Progenitor cell of endocrine pancreas (in vitro differentiated cells): ENCODE data around the gene CTRB2. TPM values are rescaled to one million over a fixed set of nuclear protein-coding genes. Genes with fewer than 3 reads are reported as not detected.

ENCODE experiments used
- DNase-seq: peaks from one replicate; pipeline ENCODE4 v3.0.0; 2021; ENCODE audit warnings: low spot score; ENCODE audit not compliant: unreplicated experiment
- H3K27ac Mint-ChIP-seq: 2 replicates; pipeline ENCODE4 v1.8.0; 2021; ENCODE audit warnings: mild to moderate bottlenecking, moderate library complexity, mixed read lengths
- H3K27me3 Mint-ChIP-seq: 2 replicates; pipeline ENCODE4 v1.8.0; 2021; ENCODE audit warnings: mixed read lengths
- H3K36me3 Mint-ChIP-seq: 2 replicates; pipeline ENCODE4 v1.8.0; 2022; ENCODE audit warnings: mixed read lengths; ENCODE audit not compliant: insufficient read depth
- H3K4me1 Mint-ChIP-seq: 2 replicates; pipeline ENCODE4 v1.8.0; 2021; ENCODE audit warnings: low read depth, mixed read lengths
- H3K4me3 Mint-ChIP-seq: 2 replicates; pipeline ENCODE4 v1.8.0; 2021; ENCODE audit warnings: low read depth, mild to moderate bottlenecking, moderate library complexity, mixed read lengths
- H3K9me3 Mint-ChIP-seq: 2 replicates; pipeline ENCODE4 v1.8.0; 2021; ENCODE audit warnings: low read depth, mixed read lengths
- total RNA-seq: library from RNA; stranded (reverse); gene quantifications from 2 replicates; pipeline ENCODE4 v1.2.1, GENCODE V29; 2021
- TF ChIP-seq, protein P1 (sequence below): fragments of 200-600 bp; sonication (generic); IDR thresholded peaks from one replicate; pipeline ENCODE4 v1.5.0; 2021; ENCODE audit warnings: antibody characterized with exemption, mild to moderate bottlenecking; ENCODE audit not compliant: unreplicated experiment

Gene CTRB2
- total RNA-seq, 1 donor from 2014 or later: 1.1 TPM

DNA sequence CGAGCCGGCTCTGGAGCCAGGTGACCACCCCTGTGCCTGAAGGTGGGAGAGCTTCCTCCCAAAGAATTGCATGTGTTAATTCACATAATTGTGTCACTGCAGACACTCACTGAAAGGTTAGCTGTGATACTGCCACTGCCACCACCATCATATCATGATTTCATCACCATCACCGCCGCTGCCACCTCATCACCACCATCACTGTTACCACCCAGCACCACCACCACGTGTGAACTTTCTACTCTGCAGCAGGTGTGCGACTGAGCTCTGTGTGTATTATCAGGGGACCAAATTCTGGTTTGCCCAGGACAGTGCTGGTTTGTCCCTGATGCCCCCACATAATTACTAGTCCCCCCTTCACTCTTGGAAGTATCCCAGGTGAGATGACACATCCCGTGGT lies 29.3 kb upstream of the CTRB2 start:
- no peaks in the 10 kb centered on the region for H3K27me3 Mint-ChIP-seq
- peaks cover 6% of the 10 kb centered on the region for H3K36me3 Mint-ChIP-seq
- H3K9me3 Mint-ChIP-seq: no peaks in the 10 kb centered on the region
- H3K27ac Mint-ChIP-seq: no peak overlapping the region
- no peak for DNase-seq
- no peak overlapping the region for H3K4me3 Mint-ChIP-seq
- TF ChIP-seq, protein P1, sequence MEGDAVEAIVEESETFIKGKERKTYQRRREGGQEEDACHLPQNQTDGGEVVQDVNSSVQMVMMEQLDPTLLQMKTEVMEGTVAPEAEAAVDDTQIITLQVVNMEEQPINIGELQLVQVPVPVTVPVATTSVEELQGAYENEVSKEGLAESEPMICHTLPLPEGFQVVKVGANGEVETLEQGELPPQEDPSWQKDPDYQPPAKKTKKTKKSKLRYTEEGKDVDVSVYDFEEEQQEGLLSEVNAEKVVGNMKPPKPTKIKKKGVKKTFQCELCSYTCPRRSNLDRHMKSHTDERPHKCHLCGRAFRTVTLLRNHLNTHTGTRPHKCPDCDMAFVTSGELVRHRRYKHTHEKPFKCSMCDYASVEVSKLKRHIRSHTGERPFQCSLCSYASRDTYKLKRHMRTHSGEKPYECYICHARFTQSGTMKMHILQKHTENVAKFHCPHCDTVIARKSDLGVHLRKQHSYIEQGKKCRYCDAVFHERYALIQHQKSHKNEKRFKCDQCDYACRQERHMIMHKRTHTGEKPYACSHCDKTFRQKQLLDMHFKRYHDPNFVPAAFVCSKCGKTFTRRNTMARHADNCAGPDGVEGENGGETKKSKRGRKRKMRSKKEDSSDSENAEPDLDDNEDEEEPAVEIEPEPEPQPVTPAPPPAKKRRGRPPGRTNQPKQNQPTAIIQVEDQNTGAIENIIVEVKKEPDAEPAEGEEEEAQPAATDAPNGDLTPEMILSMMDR: no peak
- no peaks in the 10 kb centered on the region for H3K4me1 Mint-ChIP-seq

DNA sequence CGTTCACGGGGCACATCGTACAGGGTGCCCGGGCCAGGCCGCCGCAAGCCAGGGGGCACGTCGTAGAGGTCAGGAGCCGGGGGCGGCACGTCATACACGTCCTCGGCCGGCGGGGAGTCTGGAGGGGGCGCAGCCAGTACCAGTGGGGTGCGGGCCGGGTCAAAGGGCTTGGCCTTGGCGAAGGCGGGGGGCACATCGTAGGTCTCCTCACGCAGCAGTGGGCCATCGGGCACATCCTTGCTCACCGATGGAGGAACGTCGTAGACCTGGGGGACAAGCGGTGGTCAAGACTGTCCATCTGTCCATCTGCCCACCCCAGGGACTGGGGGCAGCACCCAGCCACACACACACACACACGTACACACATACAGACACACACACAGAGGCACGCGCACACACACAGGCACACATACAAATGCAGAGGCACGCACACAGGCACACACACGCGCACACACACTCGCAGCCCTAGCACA lies 28.8 kb upstream of the CTRB2 start:
- H3K36me3 Mint-ChIP-seq: peaks cover 2% of the 10 kb centered on the region

GRCh38 chr16:75234856-75235696 lies 28.1 kb upstream of the CTRB2 start:
- H3K27ac Mint-ChIP-seq: peak overlapping the region; percentile 69
- H3K27me3 Mint-ChIP-seq: no peaks in the 10 kb centered on the region
- peaks cover 6% of the 10 kb centered on the region for H3K36me3 Mint-ChIP-seq
- no peaks in the 10 kb centered on the region for H3K4me1 Mint-ChIP-seq
- H3K9me3 Mint-ChIP-seq: no peaks in the 10 kb centered on the region
- DNase-seq: no peak
- H3K4me3 Mint-ChIP-seq: no peak overlapping the region
- TF ChIP-seq, protein P1: no peak

More for the DNA sequence above, 28.8 kb upstream of the CTRB2 start:
- Mint-ChIP-seq H3K4me3 (no peak overlapping the region), H3K4me1 (no peaks in the 10 kb centered on the region), H3K9me3 (no peaks in the 10 kb centered on the region), H3K27me3 (no peaks in the 10 kb centered on the region), H3K27ac (no peak overlapping the region)
- no peak for DNase-seq
- TF ChIP-seq, protein P1: no peak

DNA sequence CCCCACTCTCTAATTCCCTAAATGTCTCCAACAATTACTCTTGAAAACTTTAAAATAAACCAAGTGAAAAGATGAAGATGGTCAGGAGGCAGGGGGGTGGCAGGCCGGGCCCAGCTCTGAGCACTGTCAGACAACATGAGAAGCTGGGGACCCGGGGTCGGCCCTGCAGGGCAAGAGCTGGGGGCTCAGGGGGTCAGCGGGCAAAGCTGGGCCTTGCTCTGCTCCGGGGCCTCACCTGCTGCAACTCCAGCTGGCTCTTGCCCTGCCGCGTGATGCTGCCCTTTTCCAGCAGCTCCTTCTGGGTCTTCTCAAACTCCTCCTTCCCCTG lies 26.6 kb upstream of the CTRB2 start:
- H3K36me3 Mint-ChIP-seq: peaks cover 6% of the 10 kb centered on the region
- no peak for DNase-seq
- no peaks in the 10 kb centered on the region for H3K9me3 Mint-ChIP-seq
- H3K4me1 Mint-ChIP-seq: no peaks in the 10 kb centered on the region
- no peaks in the 10 kb centered on the region for H3K27me3 Mint-ChIP-seq
- H3K4me3 Mint-ChIP-seq: no peak overlapping the region
- H3K27ac Mint-ChIP-seq: no peak overlapping the region
- TF ChIP-seq, protein P1: no peak

DNA sequence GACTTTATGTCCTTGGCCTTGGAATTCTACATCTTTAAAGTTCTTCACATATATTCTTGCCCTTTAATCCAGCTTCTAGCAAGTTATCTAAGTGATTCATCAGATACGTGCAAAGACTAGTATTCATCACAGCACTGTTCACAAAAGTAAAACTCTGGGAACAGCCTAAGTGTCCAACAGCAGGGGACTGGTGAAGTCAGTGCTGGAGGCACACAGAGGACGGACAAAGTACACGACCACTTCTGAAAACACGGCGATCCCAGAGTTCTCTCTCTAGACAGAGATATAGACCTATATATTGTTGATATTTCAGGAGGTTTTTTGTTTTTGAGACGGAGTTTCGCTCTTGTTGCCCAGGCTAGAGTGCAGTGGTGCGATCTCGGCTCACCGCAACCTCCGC lies 24.6 kb upstream of the CTRB2 start:
- no peak overlapping the region for H3K27ac Mint-ChIP-seq
- H3K36me3 Mint-ChIP-seq: peaks cover 7% of the 10 kb centered on the region

More for the DNA sequence above, 24.6 kb upstream of the CTRB2 start:
- H3K9me3 Mint-ChIP-seq: no peaks in the 10 kb centered on the region
- H3K4me1 Mint-ChIP-seq: no peaks in the 10 kb centered on the region
- DNase-seq: no peak
- no peak overlapping the region for H3K4me3 Mint-ChIP-seq
- H3K27me3 Mint-ChIP-seq: no peaks in the 10 kb centered on the region
- TF ChIP-seq, protein P1: no peak
